GM23248 (cell line): ENCODE data around the gene FAM98A.

Source experiments
- EZH2 ChIP-seq: fragments of 200-600 bp; sonication (generic); IDR thresholded peaks from 2 replicates; pipeline ENCODE4 v1.6.1; 2018; ENCODE audit warnings: antibody characterized with exemption, mild to moderate bottlenecking; ENCODE audit not compliant: insufficient read depth, poor library complexity, severe bottlenecking
- EZH2phosphoT487 ChIP-seq: fragments of 200-600 bp; sonication (generic); IDR thresholded peaks from 2 replicates; pipeline ENCODE4 v1.6.1; 2018; ENCODE audit warnings: antibody characterized with exemption, moderate library complexity, mild to moderate bottlenecking, low read depth; ENCODE audit not compliant: insufficient read depth

GRCh38 chr2:33602201-33602830, 3.2 kb upstream of the FAM98A start:
- TF ChIP-seq EZH2 (no peak), EZH2phosphoT487 (no peak)
